ENCODE data around the gene PRAMEF17. TPM values are rescaled to one million over a fixed set of nuclear protein-coding genes. Genes with fewer than 3 reads are reported as not detected.
"Not testable (repeated sequence)": the region's sequence is repeated elsewhere in the genome, so short reads cannot be mapped to it uniquely, and the experiment has no call there.

Gene PRAMEF17
- total RNA-seq (2013; cell fraction: nucleolus; rRNA removed): not detected in 2 replicates
- total RNA-seq (2014; rRNA removed) (not detected in 2 replicates), total RNA-seq (2014; rRNA removed; fragmentation: Illumina TruSeq; extraction: Trizol) (not detected in 2 replicates), total RNA-seq (2021) (not detected in 2 replicates), polyA plus RNA-seq (2011; rRNA removed) (not detected in 2 replicates), polyA plus RNA-seq (2014; fragmentation: Illumina TruSeq; extraction: Trizol) (not detected in 2 replicates), polyA plus RNA-seq (2014; fragmentation: Nextera tagmentation; extraction: Ambion mirVana) (not detected), polyA plus RNA-seq (2014; rRNA removed) (not detected in 2 replicates), polyA plus RNA-seq (2016; fragmentation: Nextera tagmentation; extraction: Ambion mirVana) (not detected), polyA minus RNA-seq (2011; rRNA and poly(A)+ RNA removed) (not detected in 2 replicates), Bru-seq, nascent RNA (not detected), BruChase-seq, experiment 1, labeled RNA remaining after a 6-hour chase (not detected), BruChase-seq, experiment 2, labeled RNA remaining after a 2-hour chase (not detected)
- not detected for polyA plus RNA-seq (2011; ENCODE audit: low read depth)
- not detected in 2 replicates for polyA plus RNA-seq (2011; cell fraction: cytosol; rRNA removed)
- polyA plus RNA-seq (2011; cell fraction: nucleus; rRNA removed): not detected in 2 replicates
- not detected in 2 replicates for polyA plus RNA-seq (2012)
- polyA minus RNA-seq (2011; cell fraction: cytosol; rRNA and poly(A)+ RNA removed): not detected in 2 replicates
- not detected in 2 replicates for polyA minus RNA-seq (2011; cell fraction: nucleus; rRNA and poly(A)+ RNA removed)
- long read RNA-seq, experiment 1: 0 reads
- long read RNA-seq, experiment 2: 0 reads

GRCh38 chr1:13389332-13389731 lies at the start of gene PRAMEF17:
PRAMEF17 (plus strand) TSS chr1:13389632; CDS start chr1:13389658, 26 bp downstream.
- H3K9ac ChIP-seq (ENCODE audit: control insufficient read depth, insufficient read depth, low read length); POLR2A ChIA-PET; RAD21 ChIA-PET (ENCODE audit: unreplicated experiment); in situ Hi-C loops (cut with MboI); H3K27ac ChIP-seq (ENCODE audit: control insufficient read depth, insufficient read depth); H3K4me3 ChIP-seq; CTCF ChIA-PET; H3K4me2 ChIP-seq (ENCODE audit: control insufficient read depth, insufficient read depth); H4K20me1 ChIP-seq (ENCODE audit: control insufficient read depth, insufficient read depth); ATAC-seq; H3K9me3 ChIP-seq (replicated peaks; ENCODE audit: control insufficient read depth, insufficient read depth, low read length); H3K4me1 ChIP-seq (ENCODE audit: control insufficient read depth, insufficient read depth, low read length); SMC1A ChIA-PET (ENCODE audit: uncharacterized antibody, unreplicated experiment); H3K36me3 ChIP-seq (ENCODE audit: control insufficient read depth in 2 of 2, insufficient read depth in 2 of 2, low read length in 1 of 2); BruUV-seq (replicated peaks); FAIRE-seq; H2AFZ ChIP-seq (ENCODE audit: control insufficient read depth, low read depth, low read length); H3K79me2 ChIP-seq (ENCODE audit: control insufficient read depth, insufficient read depth, low read length); intact Hi-C loops (cut with micrococcal nuclease; ENCODE audit: unreplicated experiment); DNase-seq (ENCODE audit: low read depth, low spot score); H3K27me3 ChIP-seq (replicated peaks in 1 of 2; ENCODE audit: control insufficient read depth in 2 of 2, insufficient read depth in 2 of 2, low read length in 1 of 2): not testable (repeated sequence)

- H3K4me2 ChIP-seq (ENCODE audit: control insufficient read depth, insufficient read depth); POLR2A ChIA-PET; H3K4me1 ChIP-seq (ENCODE audit: control insufficient read depth, insufficient read depth, low read length); H3K79me2 ChIP-seq (ENCODE audit: control insufficient read depth, insufficient read depth, low read length); CTCF ChIA-PET; H3K9me3 ChIP-seq (replicated peaks; ENCODE audit: control insufficient read depth, insufficient read depth, low read length); in situ Hi-C loops (cut with MboI); H3K4me3 ChIP-seq; SMC1A ChIA-PET (ENCODE audit: uncharacterized antibody, unreplicated experiment); intact Hi-C loops (cut with micrococcal nuclease; ENCODE audit: unreplicated experiment); DNase-seq (ENCODE audit: low read depth, low spot score); RAD21 ChIA-PET (ENCODE audit: unreplicated experiment); H3K27me3 ChIP-seq (replicated peaks in 1 of 2; ENCODE audit: control insufficient read depth in 2 of 2, insufficient read depth in 2 of 2, low read length in 1 of 2); H3K36me3 ChIP-seq (ENCODE audit: control insufficient read depth in 2 of 2, insufficient read depth in 2 of 2, low read length in 1 of 2); FAIRE-seq; BruUV-seq (replicated peaks); ATAC-seq; H3K9ac ChIP-seq (ENCODE audit: control insufficient read depth, insufficient read depth, low read length); H4K20me1 ChIP-seq (ENCODE audit: control insufficient read depth, insufficient read depth); H2AFZ ChIP-seq (ENCODE audit: control insufficient read depth, low read depth, low read length); H3K27ac ChIP-seq (ENCODE audit: control insufficient read depth, insufficient read depth): not testable (repeated sequence)
- WGBS (ENCODE audit: insufficient coverage, insufficient replicate concordance, low lambda C conversion rate, missing lambda C conversion rate): 3% methylated on average over 8 of the region's 8 CpGs
Observed at GRCh38 chr1:13342496-13342895, 46.9 kb upstream of the PRAMEF17 start.

DNA sequence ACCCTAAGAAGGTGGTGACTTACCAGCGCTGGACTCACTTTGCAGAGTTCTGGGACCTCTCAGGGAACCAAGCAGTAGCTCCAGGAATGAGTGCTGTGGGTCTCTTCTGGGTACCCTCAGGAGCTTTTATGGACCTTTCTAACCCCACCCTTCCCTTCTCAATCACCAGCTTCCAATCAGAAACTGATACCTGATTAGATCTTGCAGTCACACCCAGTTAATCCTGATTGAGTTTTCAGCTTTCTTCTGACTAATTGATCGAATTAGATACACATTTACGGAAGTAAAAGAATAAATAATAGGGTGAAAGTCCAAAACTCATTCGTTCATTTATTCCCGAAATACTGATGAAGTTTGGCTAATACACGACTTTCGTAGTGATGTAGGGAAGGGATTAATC lies 42.4 kb upstream of the PRAMEF17 start, which contains the start of gene PRAMEF14:
Gene PRAMEF14 (minus strand): TSS at position 101 of the 400 bp plus-strand sequence. CDS start 1,820 bp downstream, outside the sequence.
- H3K79me2 ChIP-seq (ENCODE audit: control insufficient read depth, insufficient read depth, low read length); BruUV-seq (replicated peaks); H3K9me3 ChIP-seq (replicated peaks; ENCODE audit: control insufficient read depth, insufficient read depth, low read length); SMC1A ChIA-PET (ENCODE audit: uncharacterized antibody, unreplicated experiment); H3K27ac ChIP-seq (ENCODE audit: control insufficient read depth, insufficient read depth); FAIRE-seq; H3K9ac ChIP-seq (ENCODE audit: control insufficient read depth, insufficient read depth, low read length); RAD21 ChIA-PET (ENCODE audit: unreplicated experiment); DNase-seq (ENCODE audit: low read depth, low spot score); in situ Hi-C loops (cut with MboI); H3K4me2 ChIP-seq (ENCODE audit: control insufficient read depth, insufficient read depth); intact Hi-C loops (cut with micrococcal nuclease; ENCODE audit: unreplicated experiment); ATAC-seq; H2AFZ ChIP-seq (ENCODE audit: control insufficient read depth, low read depth, low read length); H3K4me1 ChIP-seq (ENCODE audit: control insufficient read depth, insufficient read depth, low read length); H3K27me3 ChIP-seq (replicated peaks in 1 of 2; ENCODE audit: control insufficient read depth in 2 of 2, insufficient read depth in 2 of 2, low read length in 1 of 2); CTCF ChIA-PET; H3K36me3 ChIP-seq (ENCODE audit: control insufficient read depth in 2 of 2, insufficient read depth in 2 of 2, low read length in 1 of 2); H3K4me3 ChIP-seq; POLR2A ChIA-PET; H4K20me1 ChIP-seq (ENCODE audit: control insufficient read depth, insufficient read depth): not testable (repeated sequence)
- WGBS (ENCODE audit: insufficient coverage, insufficient replicate concordance, low lambda C conversion rate, missing lambda C conversion rate): 15% methylated on average over 7 of the region's 7 CpGs

DNA sequence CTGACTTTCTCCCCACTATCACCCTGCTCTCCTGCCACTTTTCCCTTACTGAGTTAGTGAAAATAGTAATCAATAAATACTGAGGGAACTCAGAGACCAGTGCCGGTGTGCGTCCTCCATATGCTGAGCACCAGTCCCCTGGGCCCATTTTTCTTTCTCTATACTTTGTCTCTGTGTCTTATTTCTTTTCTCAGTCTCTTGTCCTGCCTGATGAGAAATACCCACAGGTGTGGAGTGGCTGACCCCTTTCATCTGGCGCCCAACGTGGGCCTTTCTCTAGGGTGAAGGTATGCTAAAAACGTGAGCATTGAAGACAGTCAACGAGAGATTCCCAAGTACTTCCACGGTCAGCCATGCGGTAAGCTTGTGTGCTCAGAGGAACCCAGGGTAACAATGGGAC lies 36.0 kb upstream of the PRAMEF17 start:
- BruUV-seq (replicated peaks); H3K27ac ChIP-seq (ENCODE audit: control insufficient read depth, insufficient read depth); H3K4me3 ChIP-seq; RAD21 ChIA-PET (ENCODE audit: unreplicated experiment); H3K36me3 ChIP-seq (ENCODE audit: control insufficient read depth in 2 of 2, insufficient read depth in 2 of 2, low read length in 1 of 2); H4K20me1 ChIP-seq (ENCODE audit: control insufficient read depth, insufficient read depth); H3K27me3 ChIP-seq (replicated peaks in 1 of 2; ENCODE audit: control insufficient read depth in 2 of 2, insufficient read depth in 2 of 2, low read length in 1 of 2); FAIRE-seq; POLR2A ChIA-PET; H3K9me3 ChIP-seq (replicated peaks; ENCODE audit: control insufficient read depth, insufficient read depth, low read length); in situ Hi-C loops (cut with MboI); H2AFZ ChIP-seq (ENCODE audit: control insufficient read depth, low read depth, low read length); CTCF ChIA-PET; DNase-seq (ENCODE audit: low read depth, low spot score); H3K4me2 ChIP-seq (ENCODE audit: control insufficient read depth, insufficient read depth); H3K9ac ChIP-seq (ENCODE audit: control insufficient read depth, insufficient read depth, low read length); H3K4me1 ChIP-seq (ENCODE audit: control insufficient read depth, insufficient read depth, low read length); H3K79me2 ChIP-seq (ENCODE audit: control insufficient read depth, insufficient read depth, low read length); ATAC-seq; SMC1A ChIA-PET (ENCODE audit: uncharacterized antibody, unreplicated experiment); intact Hi-C loops (cut with micrococcal nuclease; ENCODE audit: unreplicated experiment): not testable (repeated sequence)
- 55% methylated on average over 7 of the region's 8 CpGs for WGBS (ENCODE audit: insufficient coverage, insufficient replicate concordance, low lambda C conversion rate, missing lambda C conversion rate)
